Measurements from ENCODE around the gene HNF4A.

The HNF4A gene

GRCh38 chr20:44367746-44368145 is 12.2 kb downstream of the HNF4A start:
- H3K4me3 ChIP-seq (ENCODE audit: low read depth, low read length): no peak overlapping the region
- no peaks in the 10 kb centered on the region for H3K79me2 ChIP-seq
- H2AFZ ChIP-seq: no peak overlapping the region
- H3K36me3 ChIP-seq (ENCODE audit: control insufficient read depth, insufficient read depth, low read length): no peaks in the 10 kb centered on the region
- H3K9ac ChIP-seq: no peak overlapping the region
- H3K4me1 ChIP-seq: no peaks in the 10 kb centered on the region
- H3K27ac ChIP-seq: no peak overlapping the region
- H3K27me3 ChIP-seq (ENCODE audit: control insufficient read depth, insufficient read depth, low read length): no peaks in the 10 kb centered on the region
- TF ChIP-seq CTCF (IDR thresholded peaks at IDR 0.05): no peak
- H3K4me2 ChIP-seq (ENCODE audit: low read length): no peak overlapping the region
- H3K9me3 ChIP-seq (ENCODE audit: control insufficient read depth, low read length): no peaks in the 10 kb centered on the region

GRCh38 chr20:44370639-44371218 is 15.2 kb downstream of the HNF4A start:
- TF ChIP-seq CTCF (IDR thresholded peaks at IDR 0.05): no peak
- Histone ChIP-seq H3K27ac (no peak overlapping the region), H3K9ac (no peak overlapping the region)

GRCh38 chr20:44382641-44383040 is 27.1 kb downstream of the HNF4A start:
- TF ChIP-seq CTCF (IDR thresholded peaks at IDR 0.05): no peak
- Histone ChIP-seq H3K27ac (no peak overlapping the region), H2AFZ (no peak overlapping the region), H3K79me2 (no peaks in the 10 kb centered on the region), H3K4me3 (ENCODE audit: low read depth, low read length) (no peak overlapping the region), H3K9me3 (ENCODE audit: control insufficient read depth, low read length) (no peaks in the 10 kb centered on the region), H3K27me3 (ENCODE audit: control insufficient read depth, insufficient read depth, low read length) (no peaks in the 10 kb centered on the region), H3K4me1 (no peaks in the 10 kb centered on the region), H3K9ac (no peak overlapping the region), H3K36me3 (ENCODE audit: control insufficient read depth, insufficient read depth, low read length) (no peaks in the 10 kb centered on the region), H3K4me2 (ENCODE audit: low read length) (no peak overlapping the region)

More at GRCh38 chr20:44370639-44371218, 15.2 kb downstream of the HNF4A start:
- Histone ChIP-seq H3K4me2 (ENCODE audit: low read length) (no peak overlapping the region), H3K4me3 (ENCODE audit: low read depth, low read length) (no peak overlapping the region), H3K4me1 (no peaks in the 10 kb centered on the region), H3K27me3 (ENCODE audit: control insufficient read depth, insufficient read depth, low read length) (no peaks in the 10 kb centered on the region), H3K36me3 (ENCODE audit: control insufficient read depth, insufficient read depth, low read length) (no peaks in the 10 kb centered on the region), H2AFZ (peak overlapping the region; percentile 6), H3K79me2 (no peaks in the 10 kb centered on the region), H3K9me3 (ENCODE audit: control insufficient read depth, low read length) (no peaks in the 10 kb centered on the region)

GRCh38 chr20:44384423-44385027 is 29.0 kb downstream of the HNF4A start:
- Histone ChIP-seq H3K4me3 (ENCODE audit: low read depth, low read length) (no peak overlapping the region), H3K27ac (no peak overlapping the region), H3K9me3 (ENCODE audit: control insufficient read depth, low read length) (no peaks in the 10 kb centered on the region), H3K36me3 (ENCODE audit: control insufficient read depth, insufficient read depth, low read length) (no peaks in the 10 kb centered on the region), H3K27me3 (ENCODE audit: control insufficient read depth, insufficient read depth, low read length) (no peaks in the 10 kb centered on the region), H3K4me1 (no peaks in the 10 kb centered on the region), H3K9ac (no peak overlapping the region), H2AFZ (peak overlapping the region; percentile 11), H3K4me2 (ENCODE audit: low read length) (no peak overlapping the region), H3K79me2 (no peaks in the 10 kb centered on the region)
- TF ChIP-seq CTCF (IDR thresholded peaks at IDR 0.05): peak; percentile 75
